Measurements from ENCODE around the gene WNK2.

WNK2 gene

GRCh38 chr9:93228030-93228429 lies 44.1 kb downstream of the WNK2 start:
- no peak for TF ChIP-seq CTCF (conservative IDR thresholded peaks at IDR 0.05; ENCODE audit: low read depth, low read length)
- DNase-seq (ENCODE audit: low read depth) = no peak
- H3K4me3 ChIP-seq (ENCODE audit: low read length) = no peak overlapping the region

- no peak for DNase-seq (ENCODE audit: low read depth)
- no peak overlapping the region for H3K4me3 ChIP-seq (ENCODE audit: low read length)
- no peak for TF ChIP-seq CTCF (conservative IDR thresholded peaks at IDR 0.05; ENCODE audit: low read depth, low read length)
Measured at GRCh38 chr9:93228453-93228852, 44.5 kb downstream of the WNK2 start.

GRCh38 chr9:93229636-93230035 lies 45.7 kb downstream of the WNK2 start:
- TF ChIP-seq CTCF (conservative IDR thresholded peaks at IDR 0.05; ENCODE audit: low read depth, low read length) = no peak
- DNase-seq (ENCODE audit: low read depth) = no peak
- H3K4me3 ChIP-seq (ENCODE audit: low read length) = no peak overlapping the region

- DNase-seq (ENCODE audit: low read depth) = no peak
- TF ChIP-seq CTCF (conservative IDR thresholded peaks at IDR 0.05; ENCODE audit: low read depth, low read length) = no peak
- no peak overlapping the region for H3K4me3 ChIP-seq (ENCODE audit: low read length)
Measured at GRCh38 chr9:93230185-93230584, 46.2 kb downstream of the WNK2 start.

GRCh38 chr9:93230601-93231000 lies 46.7 kb downstream of the WNK2 start:
- DNase-seq (ENCODE audit: low read depth) = no peak
- H3K4me3 ChIP-seq (ENCODE audit: low read length) = no peak overlapping the region
- no peak for TF ChIP-seq CTCF (conservative IDR thresholded peaks at IDR 0.05; ENCODE audit: low read depth, low read length)

- no peak overlapping the region for H3K4me3 ChIP-seq (ENCODE audit: low read length)
- no peak for TF ChIP-seq CTCF (conservative IDR thresholded peaks at IDR 0.05; ENCODE audit: low read depth, low read length)
- DNase-seq (ENCODE audit: low read depth) = peak; percentile 17
Measured at GRCh38 chr9:93231121-93231694, 47.3 kb downstream of the WNK2 start.

- TF ChIP-seq CTCF (conservative IDR thresholded peaks at IDR 0.05; ENCODE audit: low read depth, low read length) = no peak
- no peak overlapping the region for H3K4me3 ChIP-seq (ENCODE audit: low read length)
- DNase-seq (ENCODE audit: low read depth) = no peak
Measured at GRCh38 chr9:93231716-93232115, 47.8 kb downstream of the WNK2 start.

All from retinal pigment epithelial cell (primary cell).